SHP77 (cell line): ENCODE measurements around the gene CFAP69.
A peak's percentile ranks its signal among the peaks of the same experiment; 100 is the strongest.
"Not testable (repeated sequence)": the region's sequence is repeated elsewhere in the genome, so short reads cannot be mapped to it uniquely, and the experiment has no call there.

Experiments used
- DNase-seq, 2 experiments: peaks; one replicate each; lab custom pipeline; 2025; lab: John Stamatoyannopoulos, UW

The CFAP69 gene

DNA sequence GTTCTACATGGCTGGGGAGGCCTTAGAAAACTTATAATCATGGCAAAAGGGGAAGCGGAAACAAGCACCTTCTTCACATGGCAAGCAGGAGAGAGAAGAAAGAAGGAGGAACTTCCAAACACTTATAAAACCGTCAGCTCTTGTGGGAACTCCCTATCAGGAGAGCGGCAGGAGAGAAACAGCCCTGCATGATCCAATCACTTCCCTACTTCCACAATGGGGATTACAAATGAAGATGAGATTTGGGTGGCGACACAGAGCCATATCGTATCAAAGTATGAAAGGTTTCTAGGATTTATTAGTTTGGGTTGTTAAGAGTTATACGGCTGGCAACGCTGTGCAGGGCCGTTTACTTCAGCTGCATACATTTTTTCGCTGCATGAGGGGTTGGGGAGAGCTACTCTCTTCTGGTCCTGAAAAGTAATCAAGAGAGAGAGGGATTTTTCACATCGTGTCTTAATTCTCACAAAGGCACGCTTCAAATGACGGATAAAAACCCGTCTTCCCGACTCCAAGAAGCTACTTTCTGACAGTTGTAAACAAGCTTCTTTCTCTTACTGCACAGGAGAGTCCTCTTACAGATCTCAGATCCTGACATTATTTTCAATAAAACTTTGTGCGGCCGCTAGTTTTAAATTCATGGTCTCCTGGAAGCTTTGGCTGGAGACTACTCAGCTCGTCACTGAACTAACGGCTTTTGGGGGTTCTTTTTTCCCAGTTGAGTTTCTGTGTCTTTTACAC, 100.8 kb downstream of the CFAP69 start:
- peak; percentile 21 to 23 for DNase-seq

DNA sequence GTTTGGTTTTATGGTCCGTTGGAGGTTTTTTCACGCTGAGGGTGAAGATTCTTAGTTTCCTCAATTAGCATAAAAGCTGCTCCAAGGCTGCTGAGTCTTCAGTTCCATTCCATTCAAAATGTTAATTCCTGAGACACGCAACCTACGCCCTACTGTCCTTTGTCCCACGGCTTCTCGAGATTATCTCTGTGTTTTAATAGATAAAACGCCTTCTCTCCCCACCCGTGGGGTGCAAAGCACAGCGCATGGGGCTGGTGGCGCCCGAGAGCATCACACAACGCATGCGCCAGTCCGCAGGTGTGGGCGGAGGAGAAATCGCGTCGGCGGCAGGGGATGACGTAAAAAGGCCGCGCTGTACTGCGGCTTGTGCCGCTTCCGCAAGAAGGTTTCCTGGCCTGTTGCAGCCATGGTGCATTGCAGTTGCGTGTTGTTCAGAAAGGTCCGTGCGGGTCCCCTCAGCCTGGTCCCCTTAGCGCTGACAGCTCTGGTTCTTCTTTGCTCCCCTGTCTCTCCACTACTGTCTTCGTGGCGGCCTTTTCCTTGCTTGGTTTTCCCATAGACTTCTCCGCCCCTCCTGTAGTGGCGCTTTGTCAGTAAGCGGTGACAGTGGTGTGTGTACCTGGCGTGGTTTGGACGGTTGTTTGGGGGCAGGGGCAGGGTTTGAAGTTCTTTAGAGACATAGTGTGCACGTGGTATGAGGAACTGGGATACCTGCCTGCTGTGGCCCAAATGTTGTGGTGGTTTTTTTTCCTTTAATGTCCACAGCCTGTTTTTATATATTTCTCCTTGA, 101.6 kb downstream of the CFAP69 start, which contains the start of gene GTPBP10:
TSS of gene GTPBP10 (plus strand) at position 381 of the 790 bp plus-strand sequence. CDS start at position 407, 26 bp downstream.
- peak; percentile 91 to 93 for DNase-seq

DNA sequence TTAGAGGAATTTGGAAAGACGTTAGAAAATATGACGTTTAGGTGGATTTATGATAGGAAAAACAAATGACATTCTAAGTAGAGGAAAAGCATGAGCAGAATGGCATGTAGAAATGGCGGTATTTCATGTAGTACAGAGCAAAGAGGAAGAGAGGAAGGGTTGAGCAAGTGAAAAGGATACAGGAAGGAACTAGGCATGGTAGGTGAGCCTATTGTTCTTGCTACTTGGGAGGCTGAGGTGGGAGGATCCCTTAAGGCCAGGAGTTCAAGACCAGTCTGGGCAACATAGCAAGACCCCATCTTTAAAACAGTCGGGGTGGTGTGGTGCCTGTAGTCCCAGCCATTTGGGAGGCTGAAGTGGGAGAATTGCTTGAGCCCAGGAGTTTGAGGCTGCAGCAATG, 102.8 kb downstream of the CFAP69 start:
- no peak for DNase-seq

DNA sequence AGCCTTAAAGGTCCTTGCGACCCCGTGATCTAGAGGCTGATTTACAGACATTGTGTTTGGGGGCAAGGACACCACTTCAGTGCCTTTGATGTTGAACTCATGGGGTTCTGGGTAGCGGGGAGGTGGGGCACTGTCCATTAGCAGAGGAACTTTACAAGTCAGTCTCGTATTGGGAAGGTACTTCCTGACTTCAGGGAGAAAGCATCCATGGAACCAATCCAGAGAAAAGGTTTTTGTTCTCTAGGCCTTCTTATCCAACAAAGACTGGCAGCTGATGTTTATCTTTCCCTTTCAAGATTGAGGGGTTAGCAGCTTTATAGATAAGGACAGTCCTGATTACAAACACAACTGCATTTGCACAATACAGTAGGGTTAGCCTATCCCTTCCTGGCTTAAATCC, 104.3 kb downstream of the CFAP69 start:
- no peak for DNase-seq

DNA sequence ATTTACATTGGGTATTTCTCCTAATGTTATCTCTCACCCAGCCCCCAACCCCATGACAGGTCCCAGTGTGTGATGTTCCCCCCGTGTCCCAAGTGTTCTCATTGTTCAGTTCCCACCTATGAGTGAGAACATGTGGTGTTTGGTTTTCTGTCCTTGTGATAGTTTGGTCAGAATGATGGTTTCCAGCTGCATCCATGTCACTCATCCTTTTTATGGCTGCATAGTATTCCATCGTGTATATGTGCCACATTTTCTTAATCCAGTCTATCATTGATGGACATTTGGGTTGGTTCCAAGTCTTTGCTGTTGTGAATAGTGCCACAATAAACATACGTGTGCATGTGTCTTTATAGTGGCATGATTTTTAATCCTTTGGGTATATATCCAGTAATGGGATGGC, 105.1 kb downstream of the CFAP69 start:
- DNase-seq: not testable (repeated sequence)

DNA sequence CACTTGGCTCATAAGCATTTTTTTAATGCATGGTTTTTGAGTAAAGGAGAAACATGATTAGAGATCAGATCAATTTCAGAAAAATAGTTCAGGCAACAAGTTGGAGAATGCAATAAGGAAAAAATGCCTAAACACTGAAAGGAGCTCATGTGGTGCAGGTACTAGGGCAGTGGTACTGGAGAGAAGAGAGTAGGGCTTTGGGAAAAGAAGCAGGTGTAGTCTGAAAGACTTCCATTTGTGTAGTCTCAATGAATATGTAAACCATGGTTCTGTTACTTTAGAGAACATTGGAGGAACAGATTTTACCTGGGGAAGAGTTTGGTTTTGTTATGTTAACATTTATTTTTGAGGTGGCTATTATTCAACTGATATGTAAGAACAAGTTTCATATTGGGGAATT, 107.0 kb downstream of the CFAP69 start:
- no peak for DNase-seq
